ENCODE data around the gene CRABP2.

Gene CRABP2
- 1.7 reads per million for total RNA-seq

DNA sequence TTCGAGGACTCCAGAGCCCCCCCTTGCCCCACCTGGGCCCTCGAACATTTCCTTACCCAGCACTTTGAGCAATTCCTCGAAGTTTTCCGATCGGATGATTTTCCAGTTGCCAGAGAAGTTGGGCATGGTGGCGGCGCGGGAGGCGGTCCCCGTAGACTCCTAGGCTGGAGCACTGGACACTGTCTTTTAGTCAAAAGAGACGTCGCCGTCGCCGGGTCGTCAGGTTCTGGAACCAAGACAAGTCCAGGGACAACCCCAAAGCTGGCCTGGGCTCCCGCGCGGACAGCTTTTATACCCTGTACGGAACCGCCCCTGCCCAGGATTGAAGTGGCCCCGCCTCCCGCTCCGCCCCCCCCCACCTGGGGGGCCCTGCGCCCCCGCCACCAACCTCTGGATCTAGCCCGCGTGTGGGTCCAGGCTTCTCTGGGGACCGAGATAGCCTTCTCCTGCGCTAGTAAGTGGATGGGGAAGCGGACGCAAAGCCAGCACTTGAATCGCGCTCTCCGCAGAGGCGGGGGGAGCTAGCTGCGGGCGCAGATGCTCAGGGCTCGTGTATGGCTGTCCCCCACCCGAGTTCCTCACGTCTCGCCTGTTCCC lies at the start of gene CRABP2:
Gene CRABP2 (minus strand): TSS at position 263 of the 597 bp plus-strand sequence. CDS start 137 bp downstream, at position 126.
- peak; percentile 26 for DNase-seq

GRCh38 chr1:156754219-156754618 lies 48.8 kb upstream of the CRABP2 start:
- no peak for DNase-seq

- no peak for DNase-seq
These were observed 47.6 kb upstream of the CRABP2 start for GRCh38 chr1:156752843-156753482.

DNA sequence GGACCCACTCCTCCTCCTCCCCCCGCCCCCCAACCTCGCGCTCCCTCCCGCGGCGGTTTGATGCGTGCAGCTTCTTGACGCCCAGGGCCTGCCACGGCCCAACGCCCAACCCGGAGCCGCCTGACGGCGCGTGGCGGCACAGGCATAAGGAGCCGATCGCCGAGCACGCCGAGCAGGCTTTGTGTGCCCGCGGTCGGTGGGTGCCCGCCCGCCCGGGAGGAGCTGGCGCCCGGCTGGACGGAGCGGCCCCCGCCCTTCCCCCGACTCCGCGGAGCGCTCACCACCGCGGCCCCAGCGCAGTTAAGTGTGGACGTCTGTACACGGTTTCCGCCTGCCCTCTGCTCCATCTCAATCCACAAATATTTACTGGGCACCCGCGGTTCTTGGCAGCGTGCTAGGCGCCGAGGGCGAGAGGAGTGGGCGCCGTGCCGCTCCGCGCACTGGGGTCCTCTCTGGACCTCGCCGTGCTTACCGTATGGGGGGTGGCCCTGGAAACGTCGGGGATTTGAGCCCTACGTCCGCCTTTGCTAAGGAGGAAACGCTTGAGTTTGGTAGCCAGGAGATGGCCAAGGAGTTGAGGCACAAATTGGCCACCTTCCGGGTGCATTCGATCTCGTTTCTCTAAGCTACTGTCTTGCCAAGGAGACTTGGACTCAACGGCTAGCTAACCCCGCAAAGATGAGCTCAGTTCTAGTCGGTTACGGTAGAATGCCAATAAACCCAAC lies 46.5 kb upstream of the CRABP2 start:
- peak; percentile 97 for DNase-seq

DNA sequence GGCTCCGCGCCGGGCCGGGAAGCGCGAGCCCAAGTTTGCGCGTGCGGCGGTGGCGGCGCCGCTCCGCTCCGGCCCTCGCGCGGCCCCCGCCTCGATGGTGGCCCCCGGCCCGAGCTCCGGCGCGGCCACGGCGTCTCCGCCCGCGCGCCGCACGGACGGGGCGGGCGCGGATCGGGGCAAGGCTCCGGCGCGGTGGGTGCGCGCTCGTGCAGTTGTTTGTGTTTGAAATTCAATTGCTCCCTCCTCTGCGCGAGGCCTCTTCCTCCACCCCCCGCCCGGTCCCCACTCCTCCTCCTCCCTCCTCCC lies 46.0 kb upstream of the CRABP2 start, which contains the start of gene HDGF:
Gene HDGF (minus strand): TSS at position 225 of the 306 bp plus-strand sequence. CDS start 246 bp downstream, outside the sequence.
- no peak for DNase-seq

- peak; percentile 14 for DNase-seq
These were observed 45.5 kb upstream of the CRABP2 start for GRCh38 chr1:156750711-156751450.

GRCh38 chr1:156750191-156750672 lies 44.8 kb upstream of the CRABP2 start:
- peak; percentile 20 for DNase-seq

DNA sequence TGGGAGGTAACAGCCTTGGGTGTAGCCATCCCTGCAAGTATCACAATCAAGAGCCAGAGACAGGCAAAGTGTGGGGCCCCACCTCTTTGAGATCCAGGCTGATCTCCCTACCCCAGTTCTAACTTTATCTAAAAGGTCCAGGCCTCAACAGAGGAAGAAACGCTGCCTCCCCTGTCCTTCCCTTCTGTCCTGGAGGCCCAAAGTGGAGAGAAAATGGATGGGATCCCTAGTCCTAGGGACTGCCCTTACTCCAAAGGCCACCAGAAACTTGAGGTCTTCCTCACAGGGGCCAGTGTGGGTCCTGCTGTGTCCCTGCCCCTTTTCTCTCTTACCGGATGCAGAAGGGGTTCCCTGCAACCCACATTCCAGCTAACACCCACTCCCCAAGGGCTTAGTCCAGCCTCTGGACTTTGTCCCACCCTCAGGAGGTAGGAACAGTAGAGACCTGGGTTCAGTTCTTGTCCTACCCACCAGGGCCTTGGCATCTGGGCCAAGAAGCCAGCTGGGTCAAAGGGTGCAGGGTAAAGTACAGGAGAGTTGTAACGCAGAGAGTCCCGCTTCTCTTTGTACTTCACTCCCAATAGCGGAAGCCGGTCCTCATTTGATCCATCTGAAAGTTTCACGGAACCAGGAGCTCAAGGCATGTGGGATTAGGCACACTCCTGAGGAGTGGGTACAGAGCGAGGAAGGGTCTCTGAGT lies 44.2 kb upstream of the CRABP2 start:
- DNase-seq = no peak

DNA sequence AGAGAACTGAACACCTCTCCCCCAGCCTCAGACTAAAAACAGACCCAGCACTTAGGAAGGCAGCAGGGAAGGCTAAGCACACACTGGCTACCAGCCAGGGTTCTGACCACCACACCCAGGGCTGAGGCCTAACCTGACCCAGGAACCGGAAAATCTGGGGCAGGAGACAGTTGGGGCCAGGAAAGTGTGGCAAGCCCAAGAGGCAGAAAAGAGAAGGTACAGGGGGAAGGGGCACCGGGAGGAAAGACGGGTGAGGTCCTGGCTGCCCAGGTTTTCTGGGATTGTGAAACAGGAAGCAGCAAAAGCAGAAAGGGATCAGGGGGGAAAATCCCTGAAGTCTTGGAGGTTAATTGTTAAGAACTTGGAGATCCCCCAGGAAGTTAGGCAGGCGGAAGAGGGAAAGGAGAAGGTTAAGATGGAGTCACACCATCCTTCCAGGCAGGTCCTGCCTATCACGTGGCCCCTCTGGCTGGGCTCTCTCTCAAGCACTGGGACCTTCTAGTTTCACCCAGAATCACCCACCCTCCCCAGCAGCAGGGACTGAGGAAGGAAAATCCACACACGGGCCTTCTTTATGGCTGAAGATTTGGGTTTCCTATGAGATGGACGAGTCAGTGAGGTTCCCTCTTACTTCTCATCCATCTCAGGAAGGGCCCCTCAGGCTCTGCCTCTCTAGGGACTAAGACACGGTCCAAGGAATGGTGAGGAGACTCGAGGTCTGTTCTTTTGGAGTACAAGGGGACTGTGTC lies 43.5 kb upstream of the CRABP2 start:
- DNase-seq = no peak

- DNase-seq = no peak
These were observed 42.6 kb upstream of the CRABP2 start for GRCh38 chr1:156747742-156748669.

DNA sequence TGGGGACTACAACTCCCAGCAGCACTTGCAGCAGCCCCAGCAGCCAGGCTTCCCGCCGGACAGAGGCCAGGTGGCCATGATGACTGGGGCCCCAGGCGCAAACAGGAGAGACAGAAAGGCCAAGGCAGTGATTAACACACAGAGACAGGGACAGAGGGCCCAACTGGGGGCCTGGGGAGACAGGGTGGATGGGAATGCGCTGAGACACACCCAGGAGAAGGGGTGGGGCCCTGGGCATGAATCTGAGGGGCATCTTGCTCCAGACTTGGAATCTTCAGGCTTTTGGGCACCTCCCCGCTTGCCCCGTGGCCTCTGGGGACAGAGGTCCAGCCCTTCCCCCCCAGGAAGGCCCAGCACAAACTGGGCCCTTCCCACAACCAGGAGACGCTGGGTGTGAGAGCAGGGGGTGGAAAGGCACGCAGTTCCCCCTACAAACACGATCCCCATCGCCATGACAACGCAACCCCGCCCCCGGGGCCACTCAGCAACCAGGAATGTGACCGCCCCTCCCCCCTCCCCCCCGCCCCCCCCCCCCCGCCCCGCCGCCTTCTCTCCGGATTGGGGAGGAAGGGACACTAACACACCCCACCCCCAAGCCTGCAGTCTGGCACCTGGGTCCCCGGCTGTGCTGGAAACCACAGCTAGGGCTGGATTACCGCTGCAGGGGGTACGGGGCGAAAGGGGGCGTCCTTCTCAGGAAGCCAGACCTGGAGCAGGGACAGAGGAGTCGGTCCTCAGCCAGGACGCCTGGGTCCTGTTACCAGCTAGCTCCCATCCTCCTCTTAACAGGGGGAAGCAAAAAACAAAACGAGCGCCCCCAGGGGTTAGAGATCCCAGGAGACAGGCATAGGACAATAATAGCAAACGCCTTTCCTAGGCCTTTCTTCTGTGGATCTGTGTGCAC lies 41.6 kb upstream of the CRABP2 start:
- peak; percentile 54 for DNase-seq

DNA sequence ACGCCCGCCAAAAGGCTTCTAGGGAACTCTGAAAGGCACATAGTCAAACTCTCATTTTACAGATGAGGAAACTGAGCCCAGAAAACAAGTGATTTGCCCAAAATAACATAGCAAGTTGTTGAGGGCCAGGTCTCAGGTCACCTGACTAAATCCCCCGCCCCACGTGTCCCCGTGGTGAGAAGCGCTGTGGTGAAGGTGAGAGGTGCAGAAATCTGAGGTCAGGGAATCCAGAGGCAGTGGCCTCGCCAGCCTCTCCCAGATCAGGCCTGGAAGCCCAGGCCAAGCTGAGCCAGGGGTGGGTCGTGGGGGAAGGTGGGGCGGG lies 41.0 kb upstream of the CRABP2 start:
- DNase-seq = no peak

GRCh38 chr1:156745881-156746280 lies 40.5 kb upstream of the CRABP2 start:
- no peak for DNase-seq

- DNase-seq = no peak
These were observed 39.5 kb upstream of the CRABP2 start for GRCh38 chr1:156744786-156745419.

DNA sequence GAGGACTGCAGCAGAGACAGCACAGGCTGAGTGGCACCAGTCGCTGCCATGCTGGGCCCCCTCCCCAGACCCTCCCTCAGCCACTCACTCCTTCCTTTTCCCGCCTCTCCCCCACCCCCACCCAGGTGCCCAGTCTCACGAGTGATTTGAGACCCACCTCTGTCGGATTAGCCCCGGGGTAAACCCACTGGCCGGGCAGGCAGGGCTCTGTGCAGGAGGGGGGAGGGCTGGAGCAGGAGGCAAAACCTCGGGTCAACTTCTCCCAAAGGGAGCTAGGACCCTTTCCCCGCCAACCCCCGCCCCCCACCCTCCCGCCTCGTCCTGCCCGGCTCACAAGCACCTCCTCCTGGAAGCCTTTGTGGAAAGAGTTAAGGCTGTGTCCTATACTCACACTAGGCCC lies 39.0 kb upstream of the CRABP2 start:
- DNase-seq = no peak

- no peak for DNase-seq
These were observed 38.3 kb upstream of the CRABP2 start for GRCh38 chr1:156743367-156744302.

- DNase-seq = no peak
These were observed 37.4 kb upstream of the CRABP2 start for GRCh38 chr1:156742801-156743200.

GRCh38 chr1:156742017-156742416 lies 36.6 kb upstream of the CRABP2 start:
- DNase-seq = no peak

All from effector CD4-positive, alpha-beta T cell (primary cell).